HepG2 (cell line): ENCODE data around the gene RRN3. TPM values are rescaled to one million over a fixed set of nuclear protein-coding genes. Genes with fewer than 3 reads are reported as not detected.

Source experiments
- AKAP8 ChIP-seq: sonication (generic); formaldehyde crosslinking; IDR thresholded peaks from 2 replicates; pipeline ENCODE4 v1.5.1; 2020; ENCODE audit warnings: mild to moderate bottlenecking, missing genetic modification reagents
- ASH2L ChIP-seq: fragments of 300-600, 200-600 bp; sonication (generic); IDR thresholded peaks from 2 replicates; pipeline ENCODE4 v1.7.0; 2017; ENCODE audit warnings: low read depth, mild to moderate bottlenecking, moderate library complexity, mixed read lengths, low read length; ENCODE audit not compliant: insufficient read length
- DR1 ChIP-seq: sonication (generic); formaldehyde crosslinking; IDR thresholded peaks from 2 replicates; pipeline ENCODE4 v1.8.0; 2021; ENCODE audit warnings: mild to moderate bottlenecking, missing genetic modification reagents, inconsistent platforms
- ERF ChIP-seq: IDR thresholded peaks from 2 replicates; pipeline ENCODE4 v1.6.1; 2018; ENCODE audit warnings: missing biosample characterization, missing genetic modification reagents
- GPN1 ChIP-seq: sonication (generic); formaldehyde crosslinking; IDR thresholded peaks from 2 replicates; pipeline ENCODE4 v1.5.1; 2020; ENCODE audit warnings: missing genetic modification reagents, borderline replicate concordance
- KDM4B ChIP-seq: sonication (generic); formaldehyde crosslinking; IDR thresholded peaks from 2 replicates; pipeline ENCODE4 v1.4.0; 2020; ENCODE audit warnings: missing genetic modification reagents
- KDM5B ChIP-seq: sonication (generic); formaldehyde crosslinking; IDR thresholded peaks from 2 replicates; pipeline ENCODE4 v1.4.0; 2020; ENCODE audit warnings: missing genetic modification reagents, mild to moderate bottlenecking, borderline replicate concordance
- KLF6 ChIP-seq: IDR thresholded peaks from 2 replicates; pipeline ENCODE4 v1.8.0; 2016; ENCODE audit warnings: missing biosample characterization, missing genetic modification reagents
- MEIS1 ChIP-seq: sonication (generic); formaldehyde crosslinking; IDR thresholded peaks from 2 replicates; pipeline ENCODE4 v1.9.0; 2021; ENCODE audit warnings: mild to moderate bottlenecking, missing genetic modification reagents, moderate library complexity, borderline replicate concordance
- RFX1 ChIP-seq: fragments of 450-650 bp; IDR thresholded peaks from 2 replicates; pipeline ENCODE4 v1.6.1; 2017
- SP1 ChIP-seq, 2 experiments: fragments of 450-650 bp in 1 of 2; sonication (generic) in 1 of 2; formaldehyde crosslinking in 1 of 2; IDR thresholded peaks; 2 replicates each; pipeline versions ENCODE4 v1.4.0 to v1.6.1; 2016 to 2020; ENCODE audit warnings: missing genetic modification reagents in 1 of 2
- ZFP90 ChIP-seq: sonication (generic); formaldehyde crosslinking; IDR thresholded peaks from 2 replicates; pipeline ENCODE4 v1.8.0; 2022; ENCODE audit warnings: missing genetic modification reagents, mild to moderate bottlenecking, inconsistent platforms, borderline replicate concordance
- ZNF331 ChIP-seq: sonication (generic); formaldehyde crosslinking; IDR thresholded peaks from 2 replicates; pipeline ENCODE4 v1.4.0; 2020; ENCODE audit warnings: missing genetic modification reagents
- ZNF550 ChIP-seq: sonication (generic); formaldehyde crosslinking; IDR thresholded peaks from 2 replicates; pipeline ENCODE4 v1.4.0; 2020; ENCODE audit warnings: mild to moderate bottlenecking, missing genetic modification reagents, borderline replicate concordance
- ZNF567 ChIP-seq: sonication (generic); formaldehyde crosslinking; IDR thresholded peaks from 2 replicates; pipeline ENCODE4 v1.8.1; 2023; ENCODE audit warnings: mild to moderate bottlenecking, missing genetic modification reagents, borderline replicate concordance
- ZSCAN9 ChIP-seq: IDR thresholded peaks from 2 replicates; pipeline ENCODE4 v1.6.1; 2016; ENCODE audit warnings: borderline replicate concordance
- polyA plus RNA-seq, 8 experiments: library from polyadenylated mRNA; depleted of rRNA in 3 of 8; stranded (reverse) in 7 of 8; unstranded in 1 of 8; fragments of >200 nt; fragmentation: Illumina TruSeq in 4 of 8; extraction: Trizol in 4 of 8; gene quantifications; 2 replicates each; pipeline versions ENCODE4 v1.2.1 to v1.2.3, GENCODE V29; 2011 to 2016; ENCODE audit warnings: low read depth in 4 of 8, missing spikeins in 1 of 8, mixed read lengths in 1 of 8; ENCODE audit not compliant: insufficient read depth in 1 of 8
- total RNA-seq, 5 experiments: library from RNA; depleted of rRNA; stranded (reverse); fragments of >200 nt; fragmentation: Illumina TruSeq; extraction: Trizol; gene quantifications; 2 replicates each; pipeline ENCODE4 v1.2.3, GENCODE V29; 2016; ENCODE audit warnings: low read depth in 1 of 5
- TF ChIP-seq, protein P1 (sequence below): sonication (generic); formaldehyde crosslinking; IDR thresholded peaks from 2 replicates; pipeline ENCODE4 v1.4.0; 2020; ENCODE audit warnings: missing genetic modification reagents, borderline replicate concordance
- TF ChIP-seq, protein P2 (sequence below): sonication (generic); formaldehyde crosslinking; IDR thresholded peaks from 2 replicates; pipeline ENCODE4 v1.5.0; 2020; ENCODE audit warnings: missing genetic modification reagents
- TF ChIP-seq, protein P3 (sequence below): sonication (generic); formaldehyde crosslinking; IDR thresholded peaks from 2 replicates; pipeline ENCODE4 v1.8.1; 2023; ENCODE audit warnings: missing genetic modification reagents, inconsistent platforms, borderline replicate concordance
- TF ChIP-seq, protein P4 (sequence below): conservative IDR thresholded peaks from 2 replicates; pipeline ENCODE4 v1.6.1; 2018; ENCODE audit warnings: missing genetic modification reagents

The RRN3 gene
- total and polyA plus RNA-seq, 2 of the 13 experiments (the other 11 are each of a cell fraction or from before 2014, with no cell fraction given): 45.8 to 67.0 TPM

DNA sequence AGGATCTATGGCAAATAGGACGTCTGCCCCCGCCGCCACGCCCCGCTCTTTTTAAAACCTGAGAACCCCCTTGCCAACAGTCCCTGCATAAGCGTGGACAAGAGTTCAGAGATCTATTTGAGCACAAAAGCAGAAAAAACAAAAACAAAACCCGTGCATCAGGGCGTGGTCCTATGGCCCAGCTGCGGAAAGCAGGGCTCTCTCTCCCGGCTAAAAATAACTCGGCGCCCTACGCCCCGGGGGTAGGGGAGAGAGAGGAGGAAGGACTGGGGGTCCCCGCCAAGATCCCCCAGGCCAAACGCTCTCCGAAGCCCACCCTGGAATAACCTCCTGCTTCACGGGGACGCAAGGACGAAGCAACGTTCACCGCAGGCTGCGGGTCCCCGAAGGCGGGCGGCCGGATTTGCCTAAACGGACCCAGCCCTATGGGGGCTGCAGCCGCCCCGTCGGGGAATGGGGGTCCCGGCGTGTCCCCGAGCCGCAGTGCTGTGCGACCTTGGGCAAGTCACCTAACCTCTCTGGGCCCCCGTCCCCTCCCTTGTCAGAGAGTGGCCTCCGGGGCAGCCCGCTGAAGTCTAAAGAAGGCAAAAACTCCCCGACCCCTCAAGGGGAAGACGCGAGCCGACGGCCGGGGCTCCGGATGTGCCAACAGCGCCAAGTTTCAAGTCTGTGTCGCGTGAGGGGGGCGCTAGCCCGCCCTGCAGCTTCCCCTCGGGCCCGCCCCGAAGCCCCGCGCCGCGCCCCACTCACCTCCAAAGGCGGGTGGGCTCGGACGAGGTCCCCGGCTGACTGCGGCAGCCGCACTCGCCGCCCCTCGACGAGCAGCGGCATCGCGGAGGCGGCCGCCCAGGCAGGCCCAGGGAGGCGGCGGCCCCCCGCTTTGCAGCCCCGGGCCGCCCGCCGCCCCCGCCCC lies 38.7 kb downstream of the RRN3 start (continued):
- TF ChIP-seq, protein P1, sequence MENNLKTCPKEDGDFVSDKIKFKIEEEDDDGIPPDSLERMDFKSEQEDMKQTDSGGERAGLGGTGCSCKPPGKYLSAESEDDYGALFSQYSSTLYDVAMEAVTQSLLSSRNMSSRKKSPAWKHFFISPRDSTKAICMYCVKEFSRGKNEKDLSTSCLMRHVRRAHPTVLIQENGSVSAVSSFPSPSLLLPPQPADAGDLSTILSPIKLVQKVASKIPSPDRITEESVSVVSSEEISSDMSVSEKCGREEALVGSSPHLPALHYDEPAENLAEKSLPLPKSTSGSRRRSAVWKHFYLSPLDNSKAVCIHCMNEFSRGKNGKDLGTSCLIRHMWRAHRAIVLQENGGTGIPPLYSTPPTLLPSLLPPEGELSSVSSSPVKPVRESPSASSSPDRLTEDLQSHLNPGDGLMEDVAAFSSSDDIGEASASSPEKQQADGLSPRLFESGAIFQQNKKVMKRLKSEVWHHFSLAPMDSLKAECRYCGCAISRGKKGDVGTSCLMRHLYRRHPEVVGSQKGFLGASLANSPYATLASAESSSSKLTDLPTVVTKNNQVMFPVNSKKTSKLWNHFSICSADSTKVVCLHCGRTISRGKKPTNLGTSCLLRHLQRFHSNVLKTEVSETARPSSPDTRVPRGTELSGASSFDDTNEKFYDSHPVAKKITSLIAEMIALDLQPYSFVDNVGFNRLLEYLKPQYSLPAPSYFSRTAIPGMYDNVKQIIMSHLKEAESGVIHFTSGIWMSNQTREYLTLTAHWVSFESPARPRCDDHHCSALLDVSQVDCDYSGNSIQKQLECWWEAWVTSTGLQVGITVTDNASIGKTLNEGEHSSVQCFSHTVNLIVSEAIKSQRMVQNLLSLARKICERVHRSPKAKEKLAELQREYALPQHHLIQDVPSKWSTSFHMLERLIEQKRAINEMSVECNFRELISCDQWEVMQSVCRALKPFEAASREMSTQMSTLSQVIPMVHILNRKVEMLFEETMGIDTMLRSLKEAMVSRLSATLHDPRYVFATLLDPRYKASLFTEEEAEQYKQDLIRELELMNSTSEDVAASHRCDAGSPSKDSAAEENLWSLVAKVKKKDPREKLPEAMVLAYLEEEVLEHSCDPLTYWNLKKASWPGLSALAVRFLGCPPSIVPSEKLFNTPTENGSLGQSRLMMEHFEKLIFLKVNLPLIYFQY (CRISPR knock-in tag): peak; percentile 40; the same call in 1 of the 2 replicates
- TF ChIP-seq ZFP90 (CRISPR knock-in tag): no peak
- 0 out of 2 replicates have a peak, but pooled peaks have one; percentile 23 for TF ChIP-seq ZNF550 (CRISPR knock-in tag)
- TF ChIP-seq AKAP8: no peak
- TF ChIP-seq ZSCAN9: 0 out of 2 replicates have a peak, but pooled peaks have one; percentile 12
- TF ChIP-seq, protein P2, sequence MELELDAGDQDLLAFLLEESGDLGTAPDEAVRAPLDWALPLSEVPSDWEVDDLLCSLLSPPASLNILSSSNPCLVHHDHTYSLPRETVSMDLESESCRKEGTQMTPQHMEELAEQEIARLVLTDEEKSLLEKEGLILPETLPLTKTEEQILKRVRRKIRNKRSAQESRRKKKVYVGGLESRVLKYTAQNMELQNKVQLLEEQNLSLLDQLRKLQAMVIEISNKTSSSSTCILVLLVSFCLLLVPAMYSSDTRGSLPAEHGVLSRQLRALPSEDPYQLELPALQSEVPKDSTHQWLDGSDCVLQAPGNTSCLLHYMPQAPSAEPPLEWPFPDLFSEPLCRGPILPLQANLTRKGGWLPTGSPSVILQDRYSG (CRISPR knock-in tag): no peak
- TF ChIP-seq KLF6 (CRISPR knock-in tag): peak; percentile 12; the same call in 1 of the 2 replicates
- TF ChIP-seq KDM5B (CRISPR knock-in tag): peak; percentile 80
- TF ChIP-seq, protein P3, sequence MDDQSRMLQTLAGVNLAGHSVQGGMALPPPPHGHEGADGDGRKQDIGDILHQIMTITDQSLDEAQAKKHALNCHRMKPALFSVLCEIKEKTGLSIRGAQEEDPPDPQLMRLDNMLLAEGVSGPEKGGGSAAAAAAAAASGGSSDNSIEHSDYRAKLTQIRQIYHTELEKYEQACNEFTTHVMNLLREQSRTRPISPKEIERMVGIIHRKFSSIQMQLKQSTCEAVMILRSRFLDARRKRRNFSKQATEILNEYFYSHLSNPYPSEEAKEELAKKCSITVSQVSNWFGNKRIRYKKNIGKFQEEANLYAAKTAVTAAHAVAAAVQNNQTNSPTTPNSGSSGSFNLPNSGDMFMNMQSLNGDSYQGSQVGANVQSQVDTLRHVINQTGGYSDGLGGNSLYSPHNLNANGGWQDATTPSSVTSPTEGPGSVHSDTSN (CRISPR knock-in tag): no peak
- TF ChIP-seq, protein P4, sequence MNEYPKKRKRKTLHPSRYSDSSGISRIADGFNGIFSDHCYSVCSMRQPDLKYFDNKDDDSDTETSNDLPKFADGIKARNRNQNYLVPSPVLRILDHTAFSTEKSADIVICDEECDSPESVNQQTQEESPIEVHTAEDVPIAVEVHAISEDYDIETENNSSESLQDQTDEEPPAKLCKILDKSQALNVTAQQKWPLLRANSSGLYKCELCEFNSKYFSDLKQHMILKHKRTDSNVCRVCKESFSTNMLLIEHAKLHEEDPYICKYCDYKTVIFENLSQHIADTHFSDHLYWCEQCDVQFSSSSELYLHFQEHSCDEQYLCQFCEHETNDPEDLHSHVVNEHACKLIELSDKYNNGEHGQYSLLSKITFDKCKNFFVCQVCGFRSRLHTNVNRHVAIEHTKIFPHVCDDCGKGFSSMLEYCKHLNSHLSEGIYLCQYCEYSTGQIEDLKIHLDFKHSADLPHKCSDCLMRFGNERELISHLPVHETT (CRISPR knock-in tag): no peak; the same call in 1 of the 2 replicates
- peak; percentile 93 for TF ChIP-seq ZNF567 (CRISPR knock-in tag)
- no peak for TF ChIP-seq ERF (CRISPR knock-in tag)
- TF ChIP-seq DR1 (CRISPR knock-in tag): no peak
- TF ChIP-seq GPN1 (CRISPR knock-in tag): no peak
- TF ChIP-seq RFX1: no peak
- no peak for TF ChIP-seq ZNF331 (CRISPR knock-in tag)
- TF ChIP-seq ASH2L: peak; percentile 70
- no peak; the same call in 1 of the 2 replicates for TF ChIP-seq KDM4B
- TF ChIP-seq SP1 (IDR thresholded peaks at IDR 0.05): no peak
- TF ChIP-seq SP1 (CRISPR knock-in tag; IDR thresholded peaks at IDR 0.05): no peak
- peak; percentile 81; the same call in 1 of the 2 replicates for TF ChIP-seq MEIS1 (CRISPR knock-in tag)
